ENCODE data around the gene SGMS1.

DNA sequence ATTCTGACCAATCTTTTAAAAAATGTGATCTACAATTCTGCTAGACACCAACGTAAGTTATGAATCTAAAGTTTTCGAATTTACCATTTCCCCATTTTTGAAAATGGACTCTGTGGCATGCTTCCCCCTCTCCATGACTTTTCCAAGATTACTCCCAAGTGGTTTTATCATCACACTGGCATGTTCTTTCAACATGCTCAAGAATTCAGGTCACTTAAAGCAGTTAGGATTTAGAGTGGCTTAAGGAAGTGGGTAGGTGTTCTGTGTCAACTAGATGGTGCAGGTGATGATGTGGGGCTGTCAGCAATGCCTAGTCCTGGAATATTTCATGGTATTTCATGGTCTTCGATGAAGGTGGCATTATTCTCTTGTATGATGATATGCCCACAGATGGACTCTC, 208.5 kb downstream of the SGMS1 start:
- TF ChIP-seq, protein P1, sequence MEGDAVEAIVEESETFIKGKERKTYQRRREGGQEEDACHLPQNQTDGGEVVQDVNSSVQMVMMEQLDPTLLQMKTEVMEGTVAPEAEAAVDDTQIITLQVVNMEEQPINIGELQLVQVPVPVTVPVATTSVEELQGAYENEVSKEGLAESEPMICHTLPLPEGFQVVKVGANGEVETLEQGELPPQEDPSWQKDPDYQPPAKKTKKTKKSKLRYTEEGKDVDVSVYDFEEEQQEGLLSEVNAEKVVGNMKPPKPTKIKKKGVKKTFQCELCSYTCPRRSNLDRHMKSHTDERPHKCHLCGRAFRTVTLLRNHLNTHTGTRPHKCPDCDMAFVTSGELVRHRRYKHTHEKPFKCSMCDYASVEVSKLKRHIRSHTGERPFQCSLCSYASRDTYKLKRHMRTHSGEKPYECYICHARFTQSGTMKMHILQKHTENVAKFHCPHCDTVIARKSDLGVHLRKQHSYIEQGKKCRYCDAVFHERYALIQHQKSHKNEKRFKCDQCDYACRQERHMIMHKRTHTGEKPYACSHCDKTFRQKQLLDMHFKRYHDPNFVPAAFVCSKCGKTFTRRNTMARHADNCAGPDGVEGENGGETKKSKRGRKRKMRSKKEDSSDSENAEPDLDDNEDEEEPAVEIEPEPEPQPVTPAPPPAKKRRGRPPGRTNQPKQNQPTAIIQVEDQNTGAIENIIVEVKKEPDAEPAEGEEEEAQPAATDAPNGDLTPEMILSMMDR (IDR thresholded peaks at IDR 0.05): no peak
- TF ChIP-seq POLR2A (IDR thresholded peaks at IDR 0.05): no peak

All from testis (tissue), 2 donors.